Endothelial cell of hepatic sinusoid (primary cell): ENCODE results near the gene PHRF1.
"Not testable (repeated sequence)": the region's sequence is repeated elsewhere in the genome, so short reads cannot be mapped to it uniquely, and the experiment has no call there.

ENCODE experiments used
- in situ Hi-C: cut with HindIII; loops from 2 replicates; pipeline ENCODE4 v1.10.0; 2017; ENCODE audit warnings: low sequenced_read_pairs

PHRF1 gene

DNA sequence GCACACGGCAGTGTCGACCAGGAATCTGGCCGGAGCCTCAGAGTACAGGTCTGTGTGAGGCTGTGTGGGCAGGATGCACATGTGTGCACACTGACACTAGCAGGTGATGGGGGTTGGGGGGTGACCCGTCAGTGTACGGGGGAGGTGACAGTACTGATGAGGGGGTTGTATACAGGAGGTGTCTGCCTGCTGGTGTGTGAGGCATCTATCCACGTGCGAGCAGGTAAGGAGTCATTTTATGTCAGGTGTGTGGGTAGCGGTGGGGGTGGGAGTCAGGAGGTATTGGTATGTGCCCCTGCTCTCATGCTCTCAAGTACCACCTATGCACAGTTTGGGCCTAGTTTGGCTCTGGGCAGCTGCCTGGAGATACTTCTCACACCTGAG is 4.5 kb upstream of the PHRF1 start:
- in situ Hi-C loops = no loop called here

DNA sequence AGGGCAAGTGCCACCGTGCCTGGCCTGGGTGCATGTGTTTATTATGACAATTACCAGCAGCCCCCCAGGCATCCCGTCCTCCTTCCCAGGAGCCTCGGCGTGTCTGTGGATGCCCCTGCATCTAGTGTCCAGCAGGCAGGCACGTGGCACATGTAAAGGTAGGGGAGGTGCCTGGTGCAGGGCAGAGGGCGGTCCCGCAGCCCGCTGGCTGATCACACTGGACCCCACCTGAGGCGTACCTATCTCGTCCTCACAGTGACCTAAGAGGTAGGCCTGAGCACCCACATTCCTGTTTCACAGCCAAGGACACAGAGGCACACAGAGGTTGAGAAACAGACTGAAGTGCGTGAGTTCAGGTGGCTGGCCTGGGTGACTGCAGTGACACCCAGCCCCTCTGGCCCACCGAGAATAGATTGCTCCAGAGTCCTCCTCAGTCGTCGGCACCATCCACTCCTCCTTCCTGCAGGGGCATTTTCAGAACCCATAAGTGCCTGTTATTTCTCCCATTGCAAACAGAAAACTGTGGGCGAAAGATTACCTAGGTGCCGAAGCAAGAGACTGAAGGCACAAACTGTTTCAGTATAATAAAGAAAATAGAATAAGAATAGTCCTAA is 3.0 kb upstream of the PHRF1 start:
- in situ Hi-C loops = no loop called here

DNA sequence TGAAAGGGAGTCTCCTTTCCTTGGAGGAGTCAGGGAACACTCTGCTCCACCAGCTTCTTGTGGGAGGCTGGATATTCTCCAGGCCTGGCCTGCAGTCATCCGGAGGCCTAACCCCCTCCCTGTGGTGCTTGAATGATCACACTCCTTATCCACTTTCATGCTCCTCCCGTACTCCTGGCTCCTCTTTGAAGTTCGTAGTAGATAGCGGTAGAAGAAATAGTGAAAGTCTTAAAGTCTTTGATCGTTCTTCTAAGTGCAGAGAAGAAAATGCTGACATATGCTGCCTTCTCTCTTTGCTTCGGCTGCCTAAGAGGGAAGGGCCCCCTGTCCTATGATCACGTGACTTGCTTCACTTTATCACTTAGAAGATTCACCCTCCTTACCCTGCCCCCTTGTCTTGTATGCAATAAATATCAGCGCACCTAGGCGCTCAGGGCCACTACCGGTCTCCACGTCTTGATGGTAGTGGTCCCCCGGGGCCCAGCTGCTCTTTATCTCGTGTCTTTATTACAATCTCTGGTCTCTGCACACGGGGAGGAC is 2.2 kb upstream of the PHRF1 start:
- in situ Hi-C loops = not testable (repeated sequence)

DNA sequence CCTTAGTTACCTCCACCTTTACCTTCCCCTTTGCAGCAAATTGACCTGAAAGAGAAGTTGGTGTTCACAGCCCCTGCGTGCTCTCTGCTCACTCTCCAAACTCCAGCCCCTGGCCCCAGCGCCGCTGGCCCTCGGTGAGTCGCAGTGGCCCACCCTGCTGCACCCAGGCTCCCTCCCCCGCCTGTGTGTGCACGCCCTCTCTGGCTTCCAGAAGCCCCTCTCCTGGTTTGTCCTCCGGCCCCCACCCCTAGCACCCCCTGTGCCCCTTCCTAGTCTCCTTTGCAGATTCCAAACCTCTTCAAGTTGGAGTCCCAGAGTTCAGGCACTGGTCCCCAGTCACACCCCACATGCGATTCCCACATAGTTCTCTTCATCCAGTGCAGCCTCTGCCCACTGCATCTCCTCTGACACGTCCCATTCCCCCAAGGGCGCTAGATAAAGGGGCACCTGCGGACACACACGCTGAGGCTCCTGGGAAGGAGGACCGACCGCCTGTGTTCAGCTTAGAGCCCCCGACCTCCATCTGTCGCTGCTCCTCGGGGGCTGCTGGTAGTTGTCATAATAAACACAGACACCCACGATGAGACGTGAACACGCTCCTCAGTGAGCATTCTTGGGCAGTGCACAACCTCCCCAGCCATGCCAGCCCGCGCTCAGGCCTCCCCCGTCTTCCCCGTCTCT is 1.5 kb upstream of the PHRF1 start:
- in situ Hi-C loops = no loop called here

DNA sequence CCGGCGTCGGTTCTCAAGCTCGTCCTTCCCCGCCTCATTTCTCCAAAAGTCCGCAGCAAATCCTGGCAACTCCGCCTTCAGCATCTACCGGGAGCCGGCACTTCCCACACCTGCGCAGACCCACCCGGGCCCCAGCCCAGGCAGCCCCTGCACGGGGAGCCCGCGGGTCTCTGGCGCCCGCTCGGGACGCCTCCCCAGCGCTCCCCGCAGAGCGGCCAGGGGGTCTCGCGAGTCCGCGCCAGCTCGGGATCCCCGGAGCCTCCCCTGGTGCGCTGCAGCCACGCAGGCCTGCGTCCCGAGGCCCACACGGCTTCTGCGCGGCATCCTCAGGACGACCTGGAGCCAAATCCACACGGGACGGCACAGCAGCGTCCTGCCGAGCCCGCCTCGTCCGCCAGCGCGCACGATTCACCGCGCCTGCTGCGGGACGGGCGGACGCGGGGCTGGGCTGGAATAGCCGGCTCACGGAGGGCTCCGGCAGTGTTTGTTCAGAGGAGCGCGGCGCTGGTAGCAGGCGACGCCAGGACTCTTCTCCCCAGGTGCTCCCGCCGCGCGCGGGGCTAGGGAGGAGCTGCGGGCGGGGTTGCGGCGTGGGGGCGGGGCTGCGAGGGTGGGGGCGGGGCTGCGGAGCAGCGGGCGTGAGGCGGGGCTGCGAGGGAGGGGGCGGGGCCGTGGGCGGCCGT is 816 bp upstream of the PHRF1 start:
- in situ Hi-C loops = no loop called here

DNA sequence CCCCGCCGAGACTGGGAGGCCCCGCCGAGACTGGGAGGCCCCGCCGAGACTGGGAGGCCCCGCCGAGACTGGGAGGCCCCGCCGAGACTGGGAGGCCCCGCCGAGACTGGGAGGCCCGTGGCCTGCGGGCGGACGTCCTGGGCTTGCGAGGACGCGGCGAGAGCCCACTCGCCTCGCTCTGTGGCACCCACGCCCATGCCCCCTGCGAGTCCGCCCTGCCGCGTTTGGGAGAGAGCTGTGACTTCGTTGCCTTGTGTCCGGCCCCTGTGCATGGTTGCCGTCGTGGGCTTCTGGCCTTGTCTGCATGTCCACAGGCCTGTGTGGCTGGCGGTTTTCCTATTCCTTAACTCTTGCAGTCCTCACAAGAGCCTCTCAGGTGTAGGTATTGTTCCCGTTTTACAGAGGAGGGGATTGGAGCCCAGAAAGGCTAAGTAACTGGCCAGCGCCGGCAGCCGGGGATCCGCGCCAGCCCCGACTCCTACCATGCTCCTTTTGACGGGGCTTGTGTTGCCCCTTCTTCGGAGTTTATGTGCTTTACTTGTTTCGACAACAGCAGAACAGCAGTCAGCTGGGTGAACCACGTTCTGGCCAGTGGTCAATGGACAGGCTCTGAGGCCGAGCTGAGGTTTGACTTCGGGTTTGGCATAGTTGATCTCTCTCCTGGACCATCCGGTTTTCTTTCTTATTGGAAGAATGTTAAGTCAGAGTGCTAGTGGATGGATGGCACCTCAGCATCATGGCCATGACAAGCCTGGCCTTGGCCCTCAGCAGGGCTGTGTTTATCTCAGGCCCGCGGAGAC is 741 bp downstream of the PHRF1 start:
- in situ Hi-C loops = no loop called here

DNA sequence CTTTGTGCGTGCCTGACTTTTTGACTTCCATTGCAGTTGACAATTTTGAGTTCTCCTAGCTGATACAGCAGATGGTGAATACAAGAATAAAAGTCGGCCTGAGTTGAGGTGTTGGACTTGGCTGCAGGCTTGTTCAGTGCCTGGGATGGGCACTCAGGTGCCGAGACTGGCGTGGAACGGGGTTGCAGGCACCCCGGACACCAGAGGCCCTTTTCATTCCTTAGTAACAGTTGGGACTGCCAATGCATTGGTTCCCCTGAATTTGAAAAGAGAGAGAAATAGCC is 1.3 kb downstream of the PHRF1 start:
- in situ Hi-C loops = no loop called here

DNA sequence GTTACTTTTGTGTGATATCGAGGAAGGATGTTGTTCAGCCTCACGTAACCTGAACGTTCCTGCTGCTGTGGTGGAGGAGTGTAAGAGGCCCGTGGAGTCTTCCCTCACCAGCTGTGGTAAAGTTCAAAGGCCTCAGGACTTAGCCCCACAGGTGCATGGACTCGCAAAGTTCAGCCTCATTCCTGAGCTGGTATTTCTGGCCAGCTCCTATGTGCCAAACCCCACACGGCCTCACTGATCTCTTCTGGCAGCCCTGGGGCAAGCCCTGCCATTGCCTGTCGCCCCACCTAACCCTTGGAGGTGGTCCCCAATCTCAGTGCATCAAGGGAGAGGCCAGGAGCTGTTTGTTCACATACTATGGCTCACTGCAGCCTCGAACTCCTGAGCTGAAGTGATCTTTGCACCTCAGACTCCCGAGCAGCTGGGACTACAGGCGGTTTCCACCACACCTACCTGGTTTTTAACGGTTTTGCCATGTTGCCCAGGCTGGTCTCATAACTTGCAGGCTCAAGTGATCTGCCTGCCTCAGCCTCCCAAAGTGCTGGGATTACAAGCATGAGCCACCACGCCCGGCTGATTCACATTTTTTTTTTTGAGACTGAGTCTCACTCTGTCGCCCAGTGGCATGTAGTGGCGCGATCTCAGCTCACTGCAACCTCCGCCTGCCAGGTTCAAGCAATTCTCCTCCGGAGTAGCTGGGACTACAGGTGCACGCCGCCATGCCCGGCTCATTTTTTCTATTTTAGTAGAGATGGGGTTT is 2.2 kb downstream of the PHRF1 start:
- in situ Hi-C loops = no loop called here

DNA sequence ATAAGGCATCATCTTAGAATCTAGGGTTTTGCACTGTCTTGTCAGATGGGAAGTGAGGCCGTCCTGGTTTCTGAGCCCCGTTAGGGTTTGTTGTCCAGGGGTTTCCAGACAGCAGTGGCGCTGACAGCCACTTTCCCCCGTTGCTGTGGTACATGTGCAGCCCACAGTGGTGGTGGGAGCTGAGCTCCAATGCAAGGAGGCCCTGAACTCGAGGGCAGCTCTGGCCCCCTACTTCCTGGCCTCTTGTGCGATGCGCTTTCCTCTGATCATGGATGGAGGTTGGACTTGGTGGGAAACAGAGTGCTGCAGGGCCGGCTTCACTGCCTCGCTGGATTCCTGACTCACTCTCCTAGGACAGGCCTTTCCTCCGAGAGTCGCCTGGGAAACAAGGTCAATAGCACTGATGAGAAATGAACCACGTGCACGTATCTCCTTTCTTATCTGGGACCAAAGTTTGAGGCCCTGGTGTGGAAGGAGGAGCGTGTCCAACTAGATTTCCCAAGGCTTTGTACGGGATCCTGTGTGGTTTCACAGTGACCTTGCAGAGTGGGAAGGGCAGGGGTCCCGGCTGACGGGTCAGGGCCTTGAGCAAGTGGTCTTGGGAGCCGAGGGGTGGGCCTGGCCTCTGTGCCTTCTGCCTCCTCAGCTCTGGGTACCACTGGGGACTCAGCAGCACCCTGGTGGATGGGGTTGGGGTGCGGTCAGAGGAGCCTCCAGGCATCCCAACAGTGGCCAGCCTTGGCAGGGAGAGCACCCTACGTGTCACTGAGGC is 3.7 kb downstream of the PHRF1 start:
- in situ Hi-C loops = no loop called here

DNA sequence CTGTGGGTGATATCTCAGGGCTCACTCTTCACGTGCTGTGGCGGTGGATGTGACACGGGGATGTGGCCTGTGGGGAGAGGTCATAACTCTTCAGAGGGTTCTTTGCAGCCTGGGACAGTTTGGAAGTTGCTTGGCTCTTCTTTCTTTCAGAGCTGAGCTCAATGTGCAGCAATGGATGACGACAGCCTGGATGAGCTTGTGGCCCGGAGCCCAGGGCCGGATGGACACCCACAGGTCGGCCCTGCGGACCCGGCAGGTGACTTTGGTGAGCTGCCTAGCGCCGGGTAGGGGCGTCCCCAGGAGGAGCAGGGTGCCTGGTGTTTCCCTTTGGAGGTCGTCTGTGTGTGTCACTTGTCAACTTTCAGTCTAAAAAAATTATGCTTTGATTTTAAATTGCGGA is 5.1 kb downstream of the PHRF1 start:
- in situ Hi-C loops = no loop called here

DNA sequence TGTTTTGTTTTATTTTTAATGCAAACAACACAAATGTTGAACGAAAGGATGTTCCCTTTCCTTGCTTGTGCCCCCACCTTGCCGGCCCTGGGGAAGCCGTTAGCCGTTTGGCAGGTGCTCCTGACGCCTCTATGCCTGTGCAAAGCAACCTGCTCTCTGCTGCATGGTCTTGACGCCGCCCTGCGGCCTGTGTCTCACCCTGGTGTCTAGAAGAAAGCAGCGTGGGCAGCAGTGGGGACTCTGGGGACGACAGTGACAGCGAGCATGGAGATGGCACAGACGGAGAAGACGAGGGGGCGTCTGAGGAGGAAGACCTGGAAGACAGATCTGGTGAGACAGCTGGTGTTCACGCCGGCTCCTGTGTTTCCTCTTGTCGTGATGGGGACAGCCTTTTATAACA is 5.5 kb downstream of the PHRF1 start:
- in situ Hi-C loops = no loop called here

DNA sequence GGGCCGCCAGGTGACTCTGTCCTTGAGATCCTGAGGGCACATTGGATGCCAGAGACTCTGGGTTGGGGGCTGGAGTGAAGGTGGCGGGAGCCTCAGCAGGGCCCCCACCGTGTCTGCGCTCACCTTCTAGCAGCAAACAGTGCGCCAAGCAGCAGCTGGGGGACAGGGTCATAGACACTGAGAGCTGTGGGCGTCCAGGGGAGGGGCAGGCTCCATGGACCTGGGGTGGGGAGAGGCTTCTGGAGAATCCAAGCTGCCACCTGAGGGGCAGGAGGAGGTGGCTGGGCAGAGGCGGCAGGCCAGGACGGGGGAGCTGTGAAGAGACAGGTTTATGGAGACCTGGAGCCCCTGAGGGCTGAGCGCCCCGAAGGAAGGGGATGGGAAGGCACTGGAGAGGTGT is 8.0 kb downstream of the PHRF1 start:
- in situ Hi-C loops = no loop called here

DNA sequence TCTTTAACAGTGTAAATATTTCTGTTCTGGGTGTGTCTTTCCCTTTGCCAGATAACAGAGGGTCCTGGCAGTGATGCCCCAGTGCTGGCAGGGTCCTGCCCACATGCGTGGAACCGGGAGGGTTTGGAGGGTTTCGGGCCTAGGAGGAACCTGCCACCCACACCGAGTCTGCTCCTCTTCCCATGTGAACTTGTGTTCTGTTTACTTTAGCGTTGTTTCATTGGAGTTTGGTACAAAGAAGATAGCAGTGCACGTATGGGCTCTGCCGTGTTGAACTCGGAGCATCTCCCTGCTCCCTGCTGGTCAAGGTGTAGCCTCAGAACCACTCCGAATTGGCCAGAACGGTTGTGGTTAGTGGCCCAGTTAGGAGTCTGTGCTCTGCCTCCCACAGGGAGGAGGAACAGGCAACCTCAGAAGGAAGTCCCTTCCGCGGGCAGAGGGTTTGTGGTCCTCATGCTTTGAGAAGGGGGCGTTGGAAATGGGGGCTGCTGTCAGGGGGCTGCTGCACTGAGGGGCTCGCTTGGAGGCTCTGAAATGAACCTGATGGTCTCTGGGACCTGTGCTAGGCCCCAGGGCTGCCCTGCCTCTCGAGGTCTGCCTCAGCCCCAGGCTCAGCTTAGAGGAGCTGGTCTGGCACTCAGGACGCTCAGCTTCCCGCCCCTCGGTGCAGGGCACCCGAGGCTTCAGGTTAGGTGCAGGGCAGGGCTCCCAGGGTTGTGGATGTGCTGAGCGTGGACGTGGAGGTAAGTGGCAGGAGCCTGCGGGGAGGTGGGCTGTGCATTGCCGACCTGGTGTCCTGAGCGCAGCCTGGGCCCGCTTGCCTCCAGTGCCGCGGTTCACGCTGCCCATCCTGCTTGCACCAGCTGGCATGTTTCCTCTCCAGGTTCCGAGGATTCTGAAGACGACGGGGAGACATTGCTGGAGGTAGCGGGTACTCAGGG is 10.4 kb downstream of the PHRF1 start:
- in situ Hi-C loops = no loop called here

DNA sequence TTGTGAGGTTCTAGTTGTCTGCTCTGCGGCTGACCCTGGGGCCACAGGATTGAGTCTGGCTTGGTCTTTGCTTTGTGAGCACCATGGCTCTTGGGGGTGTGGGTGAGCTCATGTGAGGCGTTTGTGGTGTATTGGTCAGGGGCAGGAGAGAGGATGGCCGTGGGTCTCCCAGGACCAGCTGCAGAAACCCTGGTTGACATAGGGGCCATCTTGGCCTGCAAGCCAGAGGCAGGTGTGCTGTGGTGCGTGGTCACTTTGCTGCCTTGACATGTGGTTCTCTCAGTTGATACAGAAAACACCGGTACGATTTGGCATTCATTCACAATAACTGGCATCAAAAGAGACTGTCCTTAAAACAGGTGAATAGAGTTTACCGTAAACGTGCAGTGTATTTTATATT is 11.3 kb downstream of the PHRF1 start:
- in situ Hi-C loops = no loop called here

DNA sequence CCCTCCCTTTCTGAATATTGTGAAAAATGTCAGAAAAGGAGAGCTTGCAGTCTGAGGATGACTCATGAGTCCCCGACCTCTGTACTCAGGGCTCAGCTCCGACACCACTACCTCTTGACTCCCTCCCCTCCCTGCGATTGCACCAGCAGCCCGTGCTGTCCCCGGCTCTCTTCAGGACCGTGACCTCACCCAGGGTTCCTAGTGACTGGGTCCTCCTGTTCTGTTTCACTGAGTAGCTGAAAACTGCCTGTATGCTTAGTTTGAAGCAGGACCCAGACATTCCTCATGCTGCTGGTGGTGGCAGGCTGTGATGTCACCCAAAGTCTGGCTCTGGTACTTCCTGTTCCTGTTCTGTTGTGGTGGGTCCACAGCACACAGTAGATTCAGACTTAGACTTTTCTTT is 11.7 kb downstream of the PHRF1 start:
- in situ Hi-C loops = no loop called here

DNA sequence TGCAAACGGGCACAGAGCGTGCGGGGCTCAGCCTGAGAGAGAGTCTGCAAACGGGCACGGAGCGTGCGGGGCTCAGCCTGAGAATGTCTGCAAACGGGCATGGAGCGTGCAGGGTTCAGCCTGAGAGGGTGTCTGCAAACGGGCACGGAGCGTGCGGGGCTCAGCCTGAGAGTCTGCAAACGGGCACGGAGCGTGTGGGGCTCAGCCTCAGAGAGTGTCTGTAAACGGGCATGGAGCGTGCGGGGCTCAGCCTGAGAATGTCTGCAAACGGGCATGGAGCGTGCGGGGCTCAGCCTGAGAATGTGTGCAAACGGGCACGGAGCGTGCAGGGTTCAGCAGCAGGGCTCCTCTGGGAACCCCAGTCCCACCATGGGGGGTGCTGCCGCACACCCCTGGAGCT is 13.5 kb downstream of the PHRF1 start:
- in situ Hi-C loops = no loop called here

DNA sequence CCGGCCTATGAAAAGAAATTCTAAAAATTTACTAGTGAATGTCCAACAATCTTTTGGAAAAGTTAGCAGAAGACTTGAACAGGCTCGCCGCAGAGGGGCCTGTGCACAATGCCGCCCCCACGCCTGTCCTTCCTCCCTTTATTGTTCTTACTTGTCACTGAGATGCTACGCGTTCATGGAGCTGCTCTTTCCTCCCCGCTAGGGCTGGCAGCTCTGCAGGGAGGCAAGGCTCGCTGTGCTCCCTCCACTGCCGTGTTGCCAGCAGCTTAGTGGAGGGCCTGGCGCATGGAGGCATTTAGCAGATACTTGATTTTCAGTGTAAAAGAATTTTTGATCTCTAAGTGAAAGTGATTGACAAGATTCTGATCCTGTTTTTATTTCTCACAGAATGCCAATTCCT is 14.7 kb downstream of the PHRF1 start:
- in situ Hi-C loops = no loop called here

DNA sequence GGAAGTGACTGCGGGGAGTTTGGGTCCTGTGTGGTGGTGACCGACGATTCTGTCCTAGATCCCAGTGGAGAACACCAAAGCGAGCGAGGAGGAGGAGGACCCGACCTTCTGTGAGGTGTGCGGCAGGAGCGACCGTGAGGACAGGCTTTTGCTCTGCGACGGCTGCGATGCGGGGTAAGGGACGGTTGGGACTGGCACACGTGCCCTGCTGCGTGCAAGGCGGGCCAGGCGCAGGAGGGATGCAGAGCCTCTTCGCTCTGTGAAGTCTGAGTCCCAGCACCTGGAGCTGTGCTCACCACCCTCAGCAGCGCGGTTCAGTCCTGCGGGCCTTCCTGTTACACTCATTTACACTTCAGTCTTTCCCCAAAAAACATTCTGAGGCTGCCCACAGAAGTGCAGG is 16.2 kb downstream of the PHRF1 start:
- in situ Hi-C loops = no loop called here

DNA sequence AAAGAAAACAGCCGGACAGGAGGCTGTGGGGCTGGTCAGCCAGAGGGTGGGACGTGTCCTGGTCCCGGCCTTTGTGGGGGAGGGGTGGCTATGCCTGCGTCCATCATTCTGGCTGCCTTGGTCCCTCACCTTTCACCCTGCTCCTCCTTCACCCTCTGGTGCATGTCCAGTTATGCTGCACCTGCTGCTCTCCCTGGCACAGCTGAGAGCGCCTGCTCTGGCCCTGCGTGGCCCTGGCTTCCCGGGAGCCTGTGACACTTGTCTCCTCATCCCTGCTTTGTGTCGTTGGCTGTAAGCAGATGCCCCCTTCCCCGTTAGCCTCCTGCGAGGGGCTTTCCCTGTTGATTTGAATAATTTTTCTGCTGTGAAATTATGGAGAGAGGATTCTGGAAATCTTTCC is 16.6 kb downstream of the PHRF1 start:
- in situ Hi-C loops = no loop called here
